Left cardiac atrium (tissue), 4 donors: ENCODE measurements around the gene ANKS1B. TPM values are rescaled to one million over a fixed set of nuclear protein-coding genes. Genes with fewer than 3 reads are reported as not detected.
"Not testable (repeated sequence)": the region's sequence is repeated elsewhere in the genome, so short reads cannot be mapped to it uniquely, and the experiment has no call there.

Experiments used
- ATAC-seq, 2 donors: fragments of 200-7000 bp; cut with Tn5 transposase; one replicate each; pipeline ENCODE4 v1.9.1; 2020; ENCODE audit warnings: mild to moderate bottlenecking in 2 of 2, moderate library complexity in 2 of 2
- DNase-seq: peaks from one replicate; pipeline ENCODE4 v3.0.0-alpha.2; 2020
- intact Hi-C, 2 donors: fragments of 100-400 bp; cut with DNase I; formaldehyde crosslinking; loops; one replicate each; pipeline versions ENCODE4 v1.14.1 to v1.15.1; 2022 to 2023
- long read RNA-seq: library from polyadenylated mRNA; unstranded; transcript quantifications from one replicate; pipeline ENCODE4 v2.0.0, GENCODE V29; 2021
- total RNA-seq, 2 donors: library from RNA; stranded (reverse); fragmentation: NEBNext Ultra II Directional; extraction: Animal tissue kit (Norgen Biotek cat#: 25700); gene quantifications; one replicate each; pipeline ENCODE4 v1.2.1, GENCODE V29; 2021
- donor health status: DM: no; HTN: yes; CAD: no.
- donor health status: DM: no; HTN: yes; CAD: no; lungs with severe emphysema.
- donor health status: DM: yes; HTN: yes; CAD: no.
- donor health status: Dilated cardiomyopathy.

Gene ANKS1B
- 1 to 10 TPM; 3.1 TPM for total RNA-seq
- long read RNA-seq = 0 reads

- peak; percentile 62 for DNase-seq
- peak; percentile 83 to 95 for ATAC-seq
- intact Hi-C loops = no loop called here
Measured at GRCh38 chr12:99984271-99985128, at the start of gene ANKS1B. Gene ANKS1B, minus strand, starts transcription at chr12:99984936. Its CDS starts 699 bp downstream, at chr12:99984237.

GRCh38 chr12:100031836-100032235 lies 47.1 kb upstream of the ANKS1B start:
- no peak for DNase-seq
- intact Hi-C loops = no loop called here

GRCh38 chr12:100027671-100028070 lies 42.9 kb upstream of the ANKS1B start:
- ATAC-seq (no peak), DNase-seq (no peak)
- intact Hi-C loops = no loop called here

More at GRCh38 chr12:100031836-100032235, 47.1 kb upstream of the ANKS1B start:
- no peak for ATAC-seq

GRCh38 chr12:100026241-100026640 lies 41.5 kb upstream of the ANKS1B start:
- ATAC-seq (no peak), DNase-seq (no peak)
- intact Hi-C loops = no loop called here

GRCh38 chr12:100024974-100025555 lies 40.3 kb upstream of the ANKS1B start:
- ATAC-seq (no peak), DNase-seq (no peak)
- intact Hi-C loops = no loop called here

- ATAC-seq (no peak), DNase-seq (no peak)
- intact Hi-C loops = no loop called here
Measured at GRCh38 chr12:100020370-100020769, 35.6 kb upstream of the ANKS1B start.

GRCh38 chr12:100017056-100017455 lies 32.3 kb upstream of the ANKS1B start:
- intact Hi-C loops = no loop called here
- DNase-seq (no peak), ATAC-seq (no peak)

GRCh38 chr12:100016304-100016703 lies 31.6 kb upstream of the ANKS1B start:
- DNase-seq, intact Hi-C loops: not testable (repeated sequence)

GRCh38 chr12:100005846-100006245 lies 21.1 kb upstream of the ANKS1B start:
- intact Hi-C loops, DNase-seq, ATAC-seq: not testable (repeated sequence)

More at GRCh38 chr12:100016304-100016703, 31.6 kb upstream of the ANKS1B start:
- ATAC-seq = not testable (repeated sequence)

- intact Hi-C loops = no loop called here
- no peak for DNase-seq
- no peak for ATAC-seq
Measured at GRCh38 chr12:99997806-99998205, 13.1 kb upstream of the ANKS1B start.

GRCh38 chr12:99996095-99996494 lies 11.4 kb upstream of the ANKS1B start:
- ATAC-seq (no peak), DNase-seq (no peak)
- intact Hi-C loops = no loop called here

- DNase-seq = no peak
- intact Hi-C loops = no loop called here
- no peak for ATAC-seq
Measured at GRCh38 chr12:99985631-99986030, 895 bp upstream of the ANKS1B start.

- DNase-seq (no peak), ATAC-seq (peak; percentile 3 to 44)
- intact Hi-C loops = no loop called here
Measured at GRCh38 chr12:99985129-99985570, 414 bp upstream of the ANKS1B start.

GRCh38 chr12:99983456-99984258 lies 1.1 kb downstream of the ANKS1B start:
- ATAC-seq (peak in 1 of 2 donors; percentile 16), DNase-seq (no peak)
- intact Hi-C loops = no loop called here

GRCh38 chr12:99981639-99982190 lies 3.0 kb downstream of the ANKS1B start:
- no peak for DNase-seq
- no peak for ATAC-seq
- intact Hi-C loops = no loop called here

GRCh38 chr12:99979471-99979870 lies 5.3 kb downstream of the ANKS1B start:
- ATAC-seq (no peak), DNase-seq (no peak)
- intact Hi-C loops = no loop called here

GRCh38 chr12:99978152-99978551 lies 6.6 kb downstream of the ANKS1B start:
- DNase-seq = no peak
- peak in 1 of 2 donors; percentile 81 for ATAC-seq
- intact Hi-C loops = no loop called here

GRCh38 chr12:99977550-99977949 lies 7.2 kb downstream of the ANKS1B start:
- peak; percentile 63 to 83 for ATAC-seq
- no peak for DNase-seq
- intact Hi-C loops = no loop called here

- intact Hi-C loops = no loop called here
- ATAC-seq = peak in 1 of 2 donors; percentile 30
- no peak for DNase-seq
Measured at GRCh38 chr12:99976762-99977161, 8.0 kb downstream of the ANKS1B start.
